ENCODE measurements around the gene SNTN. TPM values are rescaled to one million over a fixed set of nuclear protein-coding genes. Genes with fewer than 3 reads are reported as not detected.
"Not testable (repeated sequence)": the region's sequence is repeated elsewhere in the genome, so short reads cannot be mapped to it uniquely, and the experiment has no call there.

The SNTN gene
- 10 to 100 TPM in 3 of 5 donors, 1 to 10 TPM in 2; 3.1 to 19.2 (median 14.6) TPM for polyA plus RNA-seq (ENCODE audit: insufficient read depth in 1 of 5, insufficient read length in 5 of 5, low replicate concordance in 1 of 5)
- long read RNA-seq, donor 1, transcript SNTN-201 (4 exons, 1,090 nt) = major isoform, 19 of 21 reads
- long read RNA-seq, donor 1, partial matches to known transcripts = 0 of 21 reads
- long read RNA-seq, donor 1, other reads (novel, unspliced or antisense) = 0 of 21 reads
- long read RNA-seq, donor 2, partial matches to known transcripts = 0 of 1 reads
- long read RNA-seq, donor 2, other reads (novel, unspliced or antisense) = 0 of 1 reads
- long read RNA-seq, donor 3, transcript SNTN-201 (4 exons, 1,090 nt) = major isoform, 8 of 8 reads
- long read RNA-seq, donor 3, partial matches to known transcripts = 0 of 8 reads
- long read RNA-seq, donor 3, other reads (novel, unspliced or antisense) = 0 of 8 reads
- long read RNA-seq, donor 4, partial matches to known transcripts = 0 of 2 reads
- long read RNA-seq, donor 4, other reads (novel, unspliced or antisense) = 0 of 2 reads
- long read RNA-seq, donor 5, partial matches to known transcripts = 0 of 3 reads
- long read RNA-seq, donor 5, other reads (novel, unspliced or antisense) = 0 of 3 reads
- long read RNA-seq, donor 6, transcript SNTN-201 (4 exons, 1,090 nt) = major isoform, 13 of 15 reads
- long read RNA-seq, donor 6, partial matches to known transcripts = 0 of 15 reads
- long read RNA-seq, donor 6, other reads (novel, unspliced or antisense) = 0 of 15 reads
- long read RNA-seq, donor 7, partial matches to known transcripts = 0 of 3 reads
- long read RNA-seq, donor 7, other reads (novel, unspliced or antisense) = 0 of 3 reads
- long read RNA-seq, donor 8 = 0 reads

DNA sequence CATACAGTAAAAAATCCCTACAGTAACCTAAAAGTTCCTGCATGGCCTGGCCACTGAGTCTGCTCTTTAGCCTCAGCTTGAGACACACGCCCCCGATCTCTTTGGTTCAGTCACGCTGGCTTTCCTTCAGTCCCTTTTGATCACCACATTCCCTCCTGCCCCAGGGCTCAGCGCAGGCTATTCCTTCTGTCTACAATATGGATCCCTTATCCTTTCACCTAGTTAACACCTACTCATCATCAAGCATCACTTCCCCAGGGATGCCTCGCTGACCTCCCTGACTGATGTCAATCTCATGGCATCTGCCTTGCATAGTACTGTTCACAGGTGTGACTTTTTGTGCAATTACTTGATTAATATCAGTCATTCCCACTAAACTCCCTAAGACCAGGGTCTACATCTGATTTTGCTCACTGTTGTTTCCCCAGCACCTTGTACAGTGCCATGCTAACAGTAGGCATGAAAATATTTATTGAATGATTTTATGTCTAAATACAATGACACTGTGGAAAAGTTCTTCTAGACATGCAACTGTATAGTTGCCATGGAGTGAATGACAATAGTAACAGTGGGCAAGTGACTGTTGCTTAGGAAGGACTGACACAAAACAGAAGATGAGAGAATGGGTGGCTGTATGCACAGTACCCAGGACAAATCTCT, at the start of gene SNTN:
TSS of gene SNTN (plus strand) at position 610 of the 660 bp plus-strand sequence. CDS start at position 623, 13 bp downstream.
- no peak for DNase-seq

DNA sequence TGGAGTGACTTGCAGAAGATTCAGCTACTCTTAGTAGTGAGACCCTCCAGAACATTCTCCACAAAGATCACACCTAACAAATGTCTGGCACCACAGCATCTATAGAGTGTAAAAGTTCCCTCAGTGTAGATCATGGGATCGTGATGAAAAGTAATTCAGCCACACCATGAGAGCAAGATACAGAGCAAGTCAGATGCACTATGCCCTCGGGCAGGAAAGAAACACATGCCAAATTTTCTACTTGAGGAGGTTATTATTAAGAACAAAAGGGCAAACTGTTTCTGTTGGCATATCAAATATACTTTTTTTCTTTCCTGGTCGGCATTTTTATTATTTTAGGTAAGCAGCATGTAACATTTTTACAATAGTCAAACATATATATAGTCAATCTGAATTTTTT, 44.8 kb upstream of the SNTN start:
- no peak for DNase-seq

DNA sequence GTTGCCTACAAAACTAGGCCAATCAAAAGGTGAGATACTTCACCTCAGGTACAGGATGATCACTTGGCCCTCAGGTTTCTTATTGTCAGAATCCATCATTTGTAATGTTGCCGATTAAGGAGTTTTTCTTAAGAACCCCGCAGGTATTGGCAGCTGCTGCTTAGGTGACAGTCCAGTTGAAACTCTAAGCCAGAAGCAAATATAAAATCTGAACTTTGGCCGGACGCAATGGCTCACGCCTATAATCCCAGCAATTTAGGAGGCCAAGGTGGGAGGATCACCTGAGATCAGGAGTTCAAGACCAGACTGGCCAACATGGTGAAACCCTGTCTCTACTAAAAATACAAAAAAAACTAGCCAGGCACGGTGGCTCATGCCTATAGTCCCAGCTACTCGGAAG, 43.1 kb upstream of the SNTN start:
- DNase-seq = no peak

DNA sequence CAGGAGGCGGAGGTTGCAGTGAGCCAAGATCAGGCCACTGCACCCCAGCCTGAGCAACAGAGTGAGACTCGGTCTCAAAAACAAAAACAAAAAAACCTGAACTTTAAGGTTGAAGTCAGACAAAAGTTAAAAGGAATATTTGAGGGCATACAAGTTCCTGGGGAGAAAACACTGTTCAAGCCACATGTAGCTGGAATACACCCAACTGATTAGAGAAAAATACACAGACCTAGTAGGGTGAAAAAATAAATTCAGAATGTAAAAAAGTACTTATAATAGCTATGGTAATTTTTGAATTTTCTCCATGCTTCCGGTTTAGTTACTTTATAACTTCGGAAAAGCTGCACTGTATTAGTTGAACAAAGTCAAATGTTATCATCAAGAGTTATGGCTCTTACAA, 42.6 kb upstream of the SNTN start:
- no peak for DNase-seq

DNA sequence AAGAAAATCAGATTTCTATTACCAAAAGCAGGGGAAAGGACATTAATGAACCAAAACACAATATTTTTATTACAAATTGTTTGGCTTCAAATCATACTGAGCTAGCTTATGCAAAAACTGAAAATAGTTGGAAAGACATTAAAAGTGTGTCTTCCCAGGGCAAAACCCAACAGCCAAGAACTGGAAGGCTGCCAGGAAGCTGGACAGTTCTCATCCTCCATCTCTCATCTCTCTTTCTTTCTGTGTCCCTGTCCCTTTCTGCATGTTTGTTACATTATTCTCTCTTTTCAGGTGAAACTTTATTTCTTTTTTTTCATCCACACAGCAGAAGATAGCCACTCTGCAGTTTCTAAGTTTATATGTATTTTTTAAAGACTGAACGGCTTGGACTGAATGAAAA, 41.1 kb upstream of the SNTN start:
- no peak for DNase-seq

DNA sequence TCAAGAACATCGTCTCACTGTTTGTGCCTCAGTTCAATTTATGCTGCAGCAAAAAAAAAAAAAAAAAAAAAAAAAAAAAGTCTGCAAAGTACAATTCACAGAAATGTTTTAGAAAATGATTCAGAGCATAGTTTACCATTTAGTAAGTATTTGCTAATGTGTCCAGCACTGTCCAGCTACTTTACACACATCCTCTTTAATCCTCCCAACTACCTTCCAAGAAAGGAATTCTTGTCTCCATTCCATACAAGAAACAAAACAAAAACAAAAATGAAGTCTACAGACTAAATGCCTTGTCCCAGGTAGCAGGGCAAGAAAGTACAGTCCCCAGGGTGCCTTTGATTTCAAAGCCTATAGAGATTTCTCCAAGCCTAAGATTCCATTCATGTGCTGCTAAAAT, 38.9 kb upstream of the SNTN start:
- no peak for DNase-seq

DNA sequence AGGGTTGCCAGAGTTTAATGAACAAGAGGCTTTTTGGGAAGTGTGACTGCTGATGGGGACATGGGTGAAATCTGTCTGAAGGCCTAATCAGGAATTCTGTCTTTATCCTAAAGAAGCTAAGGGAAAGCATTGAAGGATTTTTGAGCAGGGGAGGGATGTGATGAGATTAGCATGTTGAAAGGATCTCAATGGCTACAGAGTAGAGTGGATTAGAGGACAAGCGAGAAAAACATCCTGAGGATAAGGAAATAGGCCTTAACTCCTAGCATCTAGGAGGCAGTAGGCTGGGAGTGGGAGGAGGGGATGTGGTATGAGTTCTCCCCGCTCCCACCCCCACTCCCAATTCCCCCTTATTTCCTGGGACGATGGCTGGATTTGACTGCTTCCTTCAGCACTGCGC, 35.1 kb upstream of the SNTN start:
- DNase-seq = no peak

DNA sequence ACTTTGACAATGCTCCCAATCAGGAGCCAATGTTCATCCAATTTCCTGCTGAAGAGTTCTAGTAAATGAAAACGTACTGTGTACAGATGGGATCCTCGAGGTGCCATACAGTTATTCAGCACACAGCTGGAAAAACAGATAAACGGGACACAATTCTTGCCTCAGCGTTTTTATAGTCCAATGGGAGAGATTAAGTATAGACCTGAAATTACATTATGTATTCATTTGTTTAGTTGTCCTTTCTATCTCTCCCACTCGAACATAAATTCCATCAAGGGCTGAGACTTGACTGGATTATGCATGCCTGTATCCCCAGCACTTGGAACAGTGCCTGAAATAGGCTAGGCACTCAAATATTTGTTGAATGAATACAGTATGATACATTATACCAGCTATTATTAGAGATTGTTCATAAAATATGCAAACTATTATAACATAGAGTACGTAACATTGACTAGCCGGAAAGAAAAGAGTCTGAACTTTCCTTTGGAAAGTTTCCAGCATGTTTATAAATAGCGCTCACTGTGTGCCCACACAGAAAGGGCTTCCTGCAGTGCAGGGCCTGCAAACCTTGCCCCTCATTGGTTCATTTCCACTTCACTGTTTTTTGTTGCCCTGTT, 27.4 kb upstream of the SNTN start:
- DNase-seq = peak; percentile 6 to 18

DNA sequence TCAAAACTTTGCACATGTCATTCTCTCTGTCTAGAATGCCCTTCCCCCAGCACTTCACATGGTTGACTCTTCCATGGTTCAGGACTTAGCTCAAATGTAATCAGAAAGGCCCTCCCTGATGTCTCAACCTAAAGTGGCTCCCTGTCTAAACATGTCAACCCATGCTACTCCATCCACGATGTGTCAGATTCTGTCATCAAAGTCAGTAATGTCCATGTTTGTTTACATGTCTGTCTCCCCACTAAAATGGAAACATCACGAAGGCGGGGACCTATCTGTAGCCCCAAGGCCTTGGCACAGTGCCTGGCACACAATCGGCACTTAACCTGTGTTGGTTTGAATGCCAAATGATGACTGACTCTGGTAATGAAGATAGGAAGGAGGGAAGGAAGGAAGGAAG, 20.8 kb upstream of the SNTN start:
- DNase-seq = no peak

DNA sequence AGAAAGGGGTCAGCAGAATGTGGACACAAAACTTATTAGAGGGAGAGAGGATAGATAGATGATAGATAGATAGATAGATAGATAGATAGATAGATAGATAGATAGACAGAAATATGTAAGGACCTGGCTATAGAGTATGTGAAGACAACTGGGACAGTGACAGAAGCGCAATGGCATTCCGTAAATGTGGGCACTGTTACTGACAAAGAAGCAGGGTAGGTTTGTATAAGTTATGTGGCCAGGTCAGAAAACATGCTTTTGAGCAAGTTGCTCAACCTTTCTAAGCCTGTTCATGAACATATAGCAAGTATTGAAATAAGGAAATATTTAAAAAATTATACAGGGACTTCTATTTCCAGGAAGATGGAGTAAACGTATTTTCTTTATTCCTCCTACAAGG, 17.3 kb upstream of the SNTN start:
- no peak for DNase-seq

DNA sequence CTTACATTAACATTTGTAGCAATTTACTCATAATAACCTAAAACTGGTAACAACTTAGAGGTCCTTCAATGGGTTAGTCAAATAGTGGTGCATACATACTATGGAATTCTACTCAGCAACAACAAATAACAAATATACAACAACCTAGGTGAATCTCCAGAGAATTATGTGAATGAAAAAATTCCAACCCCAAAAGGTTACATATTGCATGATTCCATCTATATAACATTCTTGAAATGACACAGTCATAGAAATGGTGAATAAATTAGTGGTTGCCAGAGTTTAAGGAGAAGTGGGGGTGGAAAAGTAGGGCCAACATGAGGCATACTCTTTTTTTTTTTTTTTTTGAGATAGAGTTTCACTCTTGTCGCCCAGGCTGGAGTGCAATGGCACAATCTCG, 12.7 kb upstream of the SNTN start:
- no peak for DNase-seq

DNA sequence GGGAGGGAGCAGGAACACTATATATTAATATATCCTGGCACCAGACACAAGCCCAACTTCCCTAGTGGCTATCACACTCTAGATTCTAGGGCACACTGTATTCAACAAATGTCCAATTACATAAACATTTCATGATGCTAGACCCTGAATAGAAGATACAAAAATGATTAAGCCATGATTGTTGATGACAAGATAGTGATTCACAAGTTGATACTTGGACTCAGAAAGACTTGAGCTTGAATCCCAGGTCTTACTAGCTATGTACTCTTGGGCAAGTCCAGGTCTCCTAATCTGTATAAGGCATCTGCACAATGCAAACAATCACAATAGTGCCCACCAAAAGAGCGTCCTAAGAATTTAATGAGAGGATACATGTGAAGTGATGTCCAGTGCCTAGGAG, 10.0 kb upstream of the SNTN start:
- no peak for DNase-seq

DNA sequence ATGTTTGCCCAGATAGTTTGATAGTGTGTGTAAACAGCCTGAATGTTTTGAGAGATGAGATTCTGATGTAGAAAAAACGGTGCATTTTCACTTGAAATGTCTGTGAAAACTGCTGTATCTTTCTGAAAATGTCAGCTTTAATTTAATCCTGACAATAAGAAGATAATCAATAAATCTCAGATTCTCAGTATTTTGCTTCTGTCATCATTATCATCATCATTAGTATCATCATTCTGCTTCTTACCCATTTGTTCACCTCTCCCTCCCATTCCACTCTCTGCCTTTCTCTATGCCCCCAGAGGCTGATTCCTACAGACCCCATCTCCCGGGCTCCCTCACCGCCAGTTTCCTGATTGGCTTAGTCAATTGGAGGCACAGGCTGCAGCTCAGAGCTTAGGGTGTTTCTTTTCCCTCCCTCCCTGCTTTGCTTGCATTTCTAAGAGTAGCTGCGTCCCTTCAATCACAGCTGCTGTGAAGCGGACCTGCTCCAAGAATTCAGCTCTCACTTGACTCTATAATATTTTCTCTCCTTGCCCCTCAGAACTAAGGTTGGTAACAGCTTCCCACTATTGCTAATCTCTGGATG, 8.2 kb upstream of the SNTN start:
- DNase-seq = no peak

DNA sequence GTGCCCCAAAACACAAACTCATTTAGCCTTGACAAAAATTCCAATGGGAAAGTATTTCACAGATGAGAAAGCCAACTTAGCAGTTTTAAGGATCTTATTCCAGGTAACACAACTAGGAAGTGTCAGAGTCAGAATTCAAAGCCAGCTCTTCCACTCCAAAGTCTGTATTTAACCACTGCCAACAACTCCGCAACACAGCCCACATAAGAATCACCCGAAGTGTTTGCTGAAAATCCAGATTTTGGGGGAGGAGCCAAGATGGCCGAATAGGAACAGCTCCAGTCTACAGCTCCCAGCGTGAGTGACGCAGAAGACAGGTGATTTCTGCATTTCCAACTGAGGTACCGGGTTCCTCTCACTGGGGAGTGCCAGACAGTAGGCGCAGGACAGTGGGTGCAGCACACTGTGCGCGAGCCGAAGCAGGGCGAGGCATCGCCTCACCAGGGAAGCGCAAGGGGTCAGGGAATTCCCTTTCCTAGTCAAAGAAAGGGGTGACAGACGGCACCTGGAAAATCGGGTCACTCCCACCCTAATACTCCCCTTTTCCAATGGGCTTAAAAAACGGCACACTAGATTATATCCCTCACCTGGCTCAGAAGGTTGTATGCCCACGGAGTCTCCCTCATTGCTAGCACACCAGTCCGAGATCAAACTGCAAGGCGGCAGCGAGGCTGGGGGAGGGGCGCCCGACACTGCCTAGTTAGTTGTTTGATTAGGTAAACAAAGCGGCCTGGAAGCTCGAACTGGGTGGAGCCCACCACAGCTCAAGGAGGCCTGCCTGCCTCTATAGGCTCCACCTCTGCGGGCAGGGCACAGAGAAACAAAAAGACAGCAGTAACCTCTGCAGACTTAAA, 7.3 kb upstream of the SNTN start:
- DNase-seq = not testable (repeated sequence)

DNA sequence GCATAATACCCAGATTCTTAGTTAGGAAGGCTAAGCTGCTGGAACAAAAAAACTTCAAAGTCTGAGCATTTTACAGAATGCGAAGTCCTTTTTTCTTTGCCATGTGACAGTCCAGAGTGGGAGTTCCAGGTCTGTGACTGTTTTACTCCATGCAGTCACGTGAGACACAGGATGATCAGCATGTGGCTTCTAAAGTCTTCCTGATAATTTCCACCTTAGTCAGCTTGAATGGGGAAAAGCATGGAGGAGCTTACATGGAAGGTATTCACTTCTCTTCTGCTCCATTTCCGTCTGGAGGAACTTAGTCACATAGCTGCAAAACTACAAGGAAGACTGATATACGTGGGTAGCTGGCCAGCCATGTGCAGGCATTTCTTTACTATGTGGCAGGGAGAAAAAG, 1.7 kb downstream of the SNTN start:
- DNase-seq = no peak

DNA sequence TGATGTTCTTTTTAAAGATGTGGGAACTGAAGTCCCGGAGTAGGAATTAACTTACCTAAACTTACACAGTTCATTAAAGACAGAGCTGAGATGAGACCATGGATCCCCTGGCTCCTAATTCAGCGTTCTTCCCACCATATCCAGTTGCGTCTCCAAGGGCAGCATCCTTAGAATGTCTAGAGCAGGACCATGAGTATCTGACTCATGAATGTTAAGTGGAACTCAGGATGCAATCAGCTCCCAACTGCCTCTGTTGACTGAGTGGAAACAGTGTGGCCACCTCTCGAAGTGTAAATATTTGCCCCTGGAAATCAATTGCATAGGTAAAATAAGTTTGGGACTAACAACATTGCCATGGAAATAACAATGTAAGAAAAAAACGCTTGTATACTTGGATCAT, 2.5 kb downstream of the SNTN start:
- no peak for DNase-seq

DNA sequence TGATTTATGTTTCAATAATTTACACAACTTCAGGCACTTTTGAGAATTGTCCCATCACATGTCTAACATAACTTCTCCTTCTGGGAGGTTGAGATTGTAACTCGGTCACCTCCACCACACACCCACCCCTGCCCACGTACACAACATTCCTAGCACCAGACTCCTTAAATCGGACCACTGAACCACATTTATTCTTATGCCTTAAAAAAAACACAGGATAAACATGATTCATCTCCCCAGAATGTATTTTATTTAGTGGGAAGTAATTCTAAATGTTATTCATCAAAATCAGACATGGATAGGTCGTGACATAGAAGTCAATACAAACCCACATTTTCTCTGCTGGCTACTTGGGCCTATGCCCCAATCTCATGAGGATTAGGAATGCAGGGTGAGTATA, 3.0 kb downstream of the SNTN start:
- no peak for DNase-seq

DNA sequence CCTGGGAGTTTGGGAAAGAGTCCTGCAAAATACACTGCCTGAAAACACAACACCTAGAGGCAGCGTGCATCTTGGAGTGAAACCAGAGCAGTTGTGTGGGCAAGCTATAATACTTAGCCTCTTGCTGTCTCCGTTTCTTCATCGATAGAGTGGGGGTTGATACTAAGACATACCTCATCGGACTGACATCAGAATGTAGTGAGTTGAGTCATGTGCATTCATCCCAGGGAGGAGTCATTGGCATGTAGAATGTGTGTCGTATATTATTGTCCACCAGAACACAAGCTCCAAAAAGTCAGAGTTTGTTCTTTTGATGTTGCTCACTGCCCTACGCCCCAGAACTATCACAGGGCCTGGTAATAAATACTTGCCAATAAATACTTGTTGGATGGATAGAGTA, 4.3 kb downstream of the SNTN start:
- no peak for DNase-seq

DNA sequence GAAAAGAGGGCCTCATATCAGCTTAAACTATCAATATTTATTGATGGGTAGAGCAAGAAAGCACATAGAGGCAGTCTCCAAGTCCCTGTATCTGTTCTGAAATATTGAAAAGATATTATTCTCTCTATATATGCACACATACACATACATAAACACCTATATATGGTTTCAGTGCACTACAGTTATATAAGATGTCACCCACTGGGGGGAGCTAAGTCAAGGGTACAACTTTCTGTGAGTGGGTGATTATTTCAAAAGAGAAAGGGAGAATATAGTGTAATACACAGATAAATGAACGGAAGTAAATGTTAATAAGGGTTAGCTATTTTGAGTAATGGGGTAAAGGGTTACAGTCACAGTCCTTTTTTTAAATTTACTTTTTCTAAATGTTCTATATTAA, 8.8 kb downstream of the SNTN start:
- no peak for DNase-seq

DNA sequence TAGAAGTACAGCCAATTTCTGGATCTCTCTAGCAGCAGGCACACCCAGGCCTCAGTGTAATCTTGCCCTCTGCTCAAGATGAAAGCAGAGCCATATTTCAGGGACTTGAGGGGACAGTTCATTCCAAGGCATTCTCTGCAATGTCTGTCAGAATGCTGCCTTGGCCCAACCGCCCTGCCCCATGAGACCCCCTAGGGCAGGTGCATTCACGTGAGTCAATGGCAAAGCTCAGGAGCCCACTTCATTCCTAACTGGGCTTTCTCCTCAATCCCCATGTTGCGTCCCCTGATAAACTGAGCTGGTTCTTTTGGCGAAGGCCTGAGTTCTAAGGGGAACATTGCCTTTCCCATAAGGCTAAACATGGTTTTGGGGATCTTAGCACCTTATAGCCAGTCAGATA, 9.5 kb downstream of the SNTN start:
- DNase-seq = no peak

DNA sequence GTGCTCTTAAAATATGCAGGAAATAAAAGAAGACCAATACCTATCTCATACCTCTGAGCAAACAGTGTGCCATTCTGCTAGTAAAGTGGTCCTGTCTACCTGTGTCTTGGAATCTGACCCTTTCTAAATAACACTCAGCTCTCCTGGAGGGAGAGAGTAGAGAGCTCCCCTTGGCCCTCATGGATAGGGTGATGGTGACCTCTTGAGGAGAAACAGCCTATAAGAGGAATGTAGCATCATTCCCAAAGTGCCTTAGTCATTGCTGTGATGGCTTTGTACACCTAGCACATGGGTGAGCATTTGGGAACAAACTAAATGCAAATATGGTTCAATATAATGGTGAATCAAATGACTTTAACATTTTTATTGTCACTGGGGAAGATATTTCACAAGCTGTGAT, 10.0 kb downstream of the SNTN start:
- DNase-seq = no peak

Measured in right lung (tissue), 10 donors.